HEK293 (cell line): Measurements from ENCODE around the gene PYGO2.

Experiments
- CTCF ChIA-PET: fragments of 350-600 bp; formaldehyde crosslinking; extraction: SDS; loops from one replicate; lab custom pipeline; 2021; ENCODE audit warnings: antibody characterized with exemption; lab: Yijun Ruan, JAX
- POLR2A ChIA-PET: fragments of 300-600 bp; formaldehyde crosslinking; extraction: SDS; loops from one replicate; lab custom pipeline; 2020; ENCODE audit warnings: antibody characterized with exemption, inconsistent platforms; lab: Yijun Ruan, JAX
- H3K27ac ChIP-seq: fragments of 200-500 bp; sonication (Bioruptor generic); 2 replicates; pipeline ENCODE4 v1.5.1; 2014; ENCODE audit warnings: low read depth, low read length, control low read depth, inconsistent platforms; ENCODE audit errors: extremely low read depth
- H3K36me3 ChIP-seq, 2 experiments: fragments of 200-500 bp in 1 of 2; sonication (Bioruptor generic) in 1 of 2; 1 replicate in 1 of 2; 2 replicates in 1 of 2; pipeline ENCODE4 v1.5.1; 2014 to 2017; ENCODE audit warnings: inconsistent platforms in 2 of 2, low read length in 2 of 2; ENCODE audit not compliant: control insufficient read depth in 2 of 2, insufficient read depth in 1 of 2
- H3K4me1 ChIP-seq: fragments of 200-500 bp; sonication (Bioruptor generic); 2 replicates; pipeline ENCODE4 v1.5.1; 2014; ENCODE audit warnings: mild to moderate bottlenecking, low read length, inconsistent platforms; ENCODE audit not compliant: control insufficient read depth, insufficient read depth
- H3K4me3 ChIP-seq: 2 replicates; pipeline ENCODE4 v1.5.1; 2011; ENCODE audit warnings: low read depth, mild to moderate bottlenecking, control low read depth, low read length, moderate library complexity
- H3K9me3 ChIP-seq: fragments of 200-500 bp; sonication (Bioruptor generic); 2 replicates; pipeline ENCODE4 v1.5.1; 2014; ENCODE audit warnings: low read depth, low read length, inconsistent platforms; ENCODE audit not compliant: control insufficient read depth, insufficient read depth
- GLI2 ChIP-seq: fragments of 450-650 bp; formaldehyde crosslinking; IDR thresholded peaks from 2 replicates; pipeline ENCODE4; 2017; ENCODE audit warnings: missing biosample characterization, missing genetic modification characterization, low read depth, borderline replicate concordance
- HOXA7 ChIP-seq: sonication (generic); formaldehyde crosslinking; IDR thresholded peaks from 2 replicates; pipeline ENCODE4 v1.8.1; 2022; ENCODE audit warnings: missing genetic modification reagents, borderline replicate concordance
- ZBTB11 ChIP-seq: fragments of 450-650 bp; formaldehyde crosslinking; conservative IDR thresholded peaks from 2 replicates; pipeline ENCODE4 v1.5.1; 2016; ENCODE audit warnings: low read depth, missing biosample characterization, missing genetic modification characterization
- ZNF121 ChIP-seq: fragments of 450-650 bp; formaldehyde crosslinking; IDR thresholded peaks from 2 replicates; pipeline ENCODE4 v1.5.1; 2016; ENCODE audit warnings: missing biosample characterization, missing genetic modification characterization
- ZNF174 ChIP-seq: fragments of 450-650 bp; formaldehyde crosslinking; IDR thresholded peaks from 2 replicates; pipeline ENCODE4 v1.5.0; 2017; ENCODE audit warnings: missing biosample characterization, mild to moderate bottlenecking, missing genetic modification characterization
- ZNF23 ChIP-seq: fragments of 450-650 bp; formaldehyde crosslinking; IDR thresholded peaks from 2 replicates; pipeline ENCODE4 v1.5.1; 2016; ENCODE audit warnings: missing biosample characterization, missing genetic modification characterization, borderline replicate concordance
- ZNF24 ChIP-seq: fragments of 450-650 bp; formaldehyde crosslinking; IDR thresholded peaks from 2 replicates; pipeline ENCODE4 v1.5.1; 2016; ENCODE audit warnings: missing biosample characterization, missing genetic modification characterization
- ZNF292 ChIP-seq: fragments of 450-650 bp; formaldehyde crosslinking; IDR thresholded peaks from 2 replicates; pipeline ENCODE4 v1.5.1; 2016; ENCODE audit warnings: low read depth, missing biosample characterization, missing genetic modification characterization, borderline replicate concordance
- ZNF366 ChIP-seq: fragments of 450-650 bp; formaldehyde crosslinking; conservative IDR thresholded peaks from 2 replicates; pipeline ENCODE4 v1.5.1; 2016; ENCODE audit warnings: missing biosample characterization, missing genetic modification characterization
- ZNF391 ChIP-seq: fragments of 450-650 bp; formaldehyde crosslinking; IDR thresholded peaks from 2 replicates; pipeline ENCODE4 v1.5.1; 2016; ENCODE audit warnings: low read depth, missing biosample characterization, missing genetic modification characterization, borderline replicate concordance
- ZNF433 ChIP-seq: fragments of 450-650 bp; formaldehyde crosslinking; IDR thresholded peaks from 2 replicates; pipeline ENCODE4 v1.5.1; 2016; ENCODE audit warnings: missing biosample characterization, missing genetic modification characterization, low read depth
- ZNF514 ChIP-seq: fragments of 450-650 bp; formaldehyde crosslinking; IDR thresholded peaks from 2 replicates; pipeline ENCODE4 v1.5.1; 2016; ENCODE audit warnings: missing biosample characterization, missing genetic modification characterization
- ZNF548 ChIP-seq: fragments of 450-650 bp; formaldehyde crosslinking; IDR thresholded peaks from 2 replicates; pipeline ENCODE4 v1.5.1; 2016; ENCODE audit warnings: missing biosample characterization, missing genetic modification characterization
- ZNF624 ChIP-seq: fragments of 450-650 bp; formaldehyde crosslinking; IDR thresholded peaks from 2 replicates; pipeline ENCODE4 v1.5.1; 2017; ENCODE audit warnings: missing biosample characterization, missing genetic modification characterization
- ZNF830 ChIP-seq: fragments of 450-650 bp; IDR thresholded peaks from 2 replicates; pipeline ENCODE4 v1.5.0; 2018; ENCODE audit warnings: missing biosample characterization, missing genetic modification characterization, low read depth, mild to moderate bottlenecking, moderate library complexity
- TF ChIP-seq, protein P1 (sequence below): fragments of 450-650 bp; formaldehyde crosslinking; conservative IDR thresholded peaks from 2 replicates; pipeline ENCODE4 v1.5.1; 2016; ENCODE audit warnings: low read depth, missing biosample characterization, missing genetic modification characterization
- TF ChIP-seq, protein P2 (sequence below): fragments of 450-650 bp; formaldehyde crosslinking; optimal IDR thresholded peaks from 2 replicates; pipeline ENCODE3; 2016; ENCODE audit warnings: missing biosample characterization, mild to moderate bottlenecking, missing genetic modification characterization
- TF ChIP-seq, protein P3 (sequence below): fragments of 450-650 bp; formaldehyde crosslinking; IDR thresholded peaks from 2 replicates; pipeline ENCODE4 v1.5.1; 2016; ENCODE audit warnings: missing biosample characterization, missing genetic modification characterization
- TF ChIP-seq, protein P4 (sequence below): fragments of 450-650 bp; formaldehyde crosslinking; IDR thresholded peaks from 2 replicates; pipeline ENCODE4 v1.5.1; 2016; ENCODE audit warnings: missing biosample characterization, missing genetic modification characterization

The PYGO2 gene

DNA sequence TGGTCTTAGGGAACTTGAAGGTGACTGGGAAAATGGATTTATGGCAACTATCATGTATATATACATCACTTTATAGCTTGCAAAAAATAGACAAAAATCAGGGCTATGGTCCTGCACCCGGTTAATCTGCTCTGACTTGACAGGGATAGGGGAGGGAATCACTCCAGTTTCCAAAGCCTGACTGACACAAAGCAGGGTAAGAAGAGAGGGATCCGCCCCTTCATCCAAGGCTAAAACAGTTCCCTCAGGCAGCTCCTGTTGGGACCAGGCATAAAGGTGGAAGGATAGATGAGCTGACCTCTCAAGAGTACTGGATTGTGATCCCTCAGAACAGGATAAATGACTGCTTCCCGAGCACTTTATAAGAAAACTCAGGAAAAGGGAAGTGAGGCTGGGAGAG, 7.0 kb downstream of the PYGO2 start:
- Histone ChIP-seq H3K4me1 (peaks cover 2% of the 10 kb centered on the region; the same call in 1 of the 2 replicates), H3K4me3 (no peak overlapping the region), H3K9me3 (no peaks in the 10 kb centered on the region), H3K36me3 (peaks cover 3 to 26% of the 10 kb centered on the region in 2 experiments; a peak in 2 of 3 replicates), H3K27ac (no peak overlapping the region)
- CTCF ChIA-PET = interaction anchor here (0.7 to 3.0 kb wide), 5 partner anchors 14 to 395 kb away, joined by 3 to 9 read pairs (median 4); no protein-coding TSS in a partner anchor
- POLR2A ChIA-PET = interaction anchor here (1.4 to 2.1 kb wide), 2 partner anchors 29 to 62 kb away, joined by 5 to 7 read pairs; partner anchors contain the start of gene FLAD1
- no peak for TF ChIP-seq ZNF121 (tag by site-specific recombination)
- TF ChIP-seq ZNF830 = no peak
- TF ChIP-seq, protein P1, sequence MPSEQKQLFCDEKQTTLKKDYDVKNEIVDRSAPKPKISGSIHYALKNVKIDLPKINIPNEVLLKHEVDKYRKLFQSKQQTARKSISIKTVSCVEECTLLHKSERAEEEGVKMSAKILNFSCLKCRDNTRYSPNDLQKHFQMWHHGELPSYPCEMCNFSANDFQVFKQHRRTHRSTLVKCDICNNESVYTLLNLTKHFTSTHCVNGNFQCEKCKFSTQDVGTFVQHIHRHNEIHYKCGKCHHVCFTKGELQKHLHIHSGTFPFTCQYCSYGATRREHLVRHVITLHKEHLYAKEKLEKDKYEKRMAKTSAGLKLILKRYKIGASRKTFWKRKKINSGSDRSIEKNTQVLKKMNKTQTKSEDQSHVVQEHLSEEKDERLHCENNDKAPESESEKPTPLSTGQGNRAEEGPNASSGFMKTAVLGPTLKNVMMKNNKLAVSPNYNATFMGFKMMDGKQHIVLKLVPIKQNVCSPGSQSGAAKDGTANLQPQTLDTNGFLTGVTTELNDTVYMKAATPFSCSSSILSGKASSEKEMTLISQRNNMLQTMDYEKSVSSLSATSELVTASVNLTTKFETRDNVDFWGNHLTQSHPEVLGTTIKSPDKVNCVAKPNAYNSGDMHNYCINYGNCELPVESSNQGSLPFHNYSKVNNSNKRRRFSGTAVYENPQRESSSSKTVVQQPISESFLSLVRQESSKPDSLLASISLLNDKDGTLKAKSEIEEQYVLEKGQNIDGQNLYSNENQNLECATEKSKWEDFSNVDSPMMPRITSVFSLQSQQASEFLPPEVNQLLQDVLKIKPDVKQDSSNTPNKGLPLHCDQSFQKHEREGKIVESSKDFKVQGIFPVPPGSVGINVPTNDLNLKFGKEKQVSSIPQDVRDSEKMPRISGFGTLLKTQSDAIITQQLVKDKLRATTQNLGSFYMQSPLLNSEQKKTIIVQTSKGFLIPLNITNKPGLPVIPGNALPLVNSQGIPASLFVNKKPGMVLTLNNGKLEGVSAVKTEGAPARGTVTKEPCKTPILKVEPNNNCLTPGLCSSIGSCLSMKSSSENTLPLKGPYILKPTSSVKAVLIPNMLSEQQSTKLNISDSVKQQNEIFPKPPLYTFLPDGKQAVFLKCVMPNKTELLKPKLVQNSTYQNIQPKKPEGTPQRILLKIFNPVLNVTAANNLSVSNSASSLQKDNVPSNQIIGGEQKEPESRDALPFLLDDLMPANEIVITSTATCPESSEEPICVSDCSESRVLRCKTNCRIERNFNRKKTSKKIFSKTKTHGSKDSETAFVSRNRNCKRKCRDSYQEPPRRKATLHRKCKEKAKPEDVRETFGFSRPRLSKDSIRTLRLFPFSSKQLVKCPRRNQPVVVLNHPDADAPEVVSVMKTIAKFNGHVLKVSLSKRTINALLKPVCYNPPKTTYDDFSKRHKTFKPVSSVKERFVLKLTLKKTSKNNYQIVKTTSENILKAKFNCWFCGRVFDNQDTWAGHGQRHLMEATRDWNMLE = no peak
- TF ChIP-seq, protein P2, sequence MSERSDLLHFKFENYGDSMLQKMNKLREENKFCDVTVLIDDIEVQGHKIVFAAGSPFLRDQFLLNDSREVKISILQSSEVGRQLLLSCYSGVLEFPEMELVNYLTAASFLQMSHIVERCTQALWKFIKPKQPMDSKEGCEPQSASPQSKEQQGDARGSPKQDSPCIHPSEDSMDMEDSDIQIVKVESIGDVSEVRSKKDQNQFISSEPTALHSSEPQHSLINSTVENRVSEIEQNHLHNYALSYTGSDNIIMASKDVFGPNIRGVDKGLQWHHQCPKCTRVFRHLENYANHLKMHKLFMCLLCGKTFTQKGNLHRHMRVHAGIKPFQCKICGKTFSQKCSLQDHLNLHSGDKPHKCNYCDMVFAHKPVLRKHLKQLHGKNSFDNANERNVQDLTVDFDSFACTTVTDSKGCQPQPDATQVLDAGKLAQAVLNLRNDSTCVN (tag by site-specific recombination) = no peak
- no peak for TF ChIP-seq ZNF391 (tag by site-specific recombination)
- no peak for TF ChIP-seq ZNF433 (tag by site-specific recombination)
- TF ChIP-seq, protein P3, sequence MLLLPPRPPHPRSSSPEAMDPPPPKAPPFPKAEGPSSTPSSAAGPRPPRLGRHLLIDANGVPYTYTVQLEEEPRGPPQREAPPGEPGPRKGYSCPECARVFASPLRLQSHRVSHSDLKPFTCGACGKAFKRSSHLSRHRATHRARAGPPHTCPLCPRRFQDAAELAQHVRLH = no peak
- no peak for TF ChIP-seq ZNF23

DNA sequence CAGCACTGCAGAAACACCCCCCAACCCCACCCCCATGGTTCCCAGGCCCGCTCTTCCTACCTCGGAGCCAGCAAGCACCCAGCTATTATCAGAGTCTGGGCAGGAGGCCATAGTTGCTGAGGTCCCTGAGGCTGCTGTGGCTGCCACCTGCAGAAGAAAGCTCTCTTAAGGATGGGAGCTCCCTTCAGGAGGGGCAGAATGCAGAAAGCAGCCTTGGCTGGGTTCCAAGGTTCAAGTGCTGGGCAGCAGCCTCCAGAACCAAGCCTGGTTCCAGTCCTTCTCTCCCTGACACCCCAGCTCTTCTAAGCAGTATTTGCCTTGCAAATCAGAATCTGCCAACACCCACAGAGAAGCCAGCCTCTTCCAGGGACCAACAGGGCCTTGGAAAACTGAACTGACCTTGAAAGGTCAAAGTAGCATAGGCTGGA, 8.0 kb downstream of the PYGO2 start:
- H3K36me3 ChIP-seq = peaks cover 2 to 17% of the 10 kb centered on the region in 2 experiments; a peak in 2 of 3 replicates
- H3K4me1 ChIP-seq = peaks cover 2% of the 10 kb centered on the region; the same call in 1 of the 2 replicates
- ChIA-PET POLR2A (no interaction called here), CTCF (interaction anchor here (0.7 kb wide), 1 partner anchor 64 kb away, joined by 3 read pairs; no protein-coding TSS in a partner anchor)
- H3K4me3 ChIP-seq = no peak overlapping the region
- H3K27ac ChIP-seq = no peak overlapping the region
- H3K9me3 ChIP-seq = no peaks in the 10 kb centered on the region
- TF ChIP-seq ZNF24 = no peak
- no peak for TF ChIP-seq ZNF514 (tag by site-specific recombination)
- TF ChIP-seq ZNF366 = no peak
- no peak for TF ChIP-seq HOXA7
- no peak for TF ChIP-seq ZNF624 (tag by site-specific recombination)
- no peak for TF ChIP-seq ZNF174 (tag by site-specific recombination)
- no peak for TF ChIP-seq ZBTB11 (tag by site-specific recombination)
- no peak for TF ChIP-seq ZNF548
- TF ChIP-seq, protein P4, sequence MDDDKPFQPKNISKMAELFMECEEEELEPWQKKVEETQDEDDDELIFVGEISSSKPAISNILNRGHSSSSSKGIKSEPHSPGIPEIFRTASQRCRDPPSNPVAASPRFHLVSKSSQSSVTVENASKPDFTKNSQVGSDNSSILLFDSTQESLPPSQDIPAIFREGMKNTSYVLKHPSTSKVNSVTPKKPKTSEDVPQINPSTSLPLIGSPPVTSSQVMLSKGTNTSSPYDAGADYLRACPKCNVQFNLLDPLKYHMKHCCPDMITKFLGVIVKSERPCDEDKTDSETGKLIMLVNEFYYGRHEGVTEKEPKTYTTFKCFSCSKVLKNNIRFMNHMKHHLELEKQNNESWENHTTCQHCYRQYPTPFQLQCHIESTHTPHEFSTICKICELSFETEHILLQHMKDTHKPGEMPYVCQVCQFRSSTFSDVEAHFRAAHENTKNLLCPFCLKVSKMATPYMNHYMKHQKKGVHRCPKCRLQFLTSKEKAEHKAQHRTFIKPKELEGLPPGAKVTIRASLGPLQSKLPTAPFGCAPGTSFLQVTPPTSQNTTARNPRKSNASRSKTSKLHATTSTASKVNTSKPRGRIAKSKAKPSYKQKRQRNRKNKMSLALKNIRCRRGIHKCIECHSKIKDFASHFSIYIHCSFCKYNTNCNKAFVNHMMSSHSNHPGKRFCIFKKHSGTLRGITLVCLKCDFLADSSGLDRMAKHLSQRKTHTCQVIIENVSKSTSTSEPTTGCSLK = no peak
- TF ChIP-seq ZNF292 (tag by site-specific recombination) = no peak
- no peak for TF ChIP-seq GLI2
- TF ChIP-seq, protein P3 = no peak
